Neural progenitor cell (in vitro differentiated cells): Measurements from ENCODE around the gene CHRM5. TPM values are rescaled to one million over a fixed set of nuclear protein-coding genes. Genes with fewer than 3 reads are reported as not detected.

Experiments
- DNase-seq: peaks from one replicate; pipeline ENCODE4 v3.0.0-alpha.2; 2016; ENCODE audit warnings: low spot score
- H2AFZ ChIP-seq: fragments of 200-600 bp; sonication (generic); replicated peaks from 2 replicates; pipeline ENCODE4 v1.6.1; 2016; ENCODE audit warnings: antibody characterized with exemption
- H3F3A ChIP-seq: fragments of 200-600 bp; sonication (generic); 2 replicates; pipeline ENCODE4 v1.6.1; 2016; ENCODE audit warnings: antibody characterized with exemption, low read depth
- H3K27ac ChIP-seq: fragments of 200-600 bp; sonication (generic); 2 replicates; pipeline ENCODE4 v1.5.1; 2016; ENCODE audit warnings: mild to moderate bottlenecking
- H3K27me3 ChIP-seq: fragments of 200-600 bp; sonication (generic); 2 replicates; pipeline ENCODE4 v1.6.1; 2016; ENCODE audit warnings: mild to moderate bottlenecking, moderate library complexity
- H3K36me3 ChIP-seq: fragments of 200-600 bp; sonication (generic); 2 replicates; pipeline ENCODE4 v1.5.1; 2016
- H3K4me1 ChIP-seq: fragments of 200-600 bp; sonication (generic); 2 replicates; pipeline ENCODE4 v1.6.1; 2016; ENCODE audit warnings: mixed run types
- H3K4me2 ChIP-seq: fragments of 200-600 bp; sonication (generic); 2 replicates; pipeline ENCODE4 v1.6.1; 2016
- H3K4me3 ChIP-seq: fragments of 200-600 bp; sonication (generic); 2 replicates; pipeline ENCODE4 v1.5.1; 2016
- H3K79me2 ChIP-seq: fragments of 200-600 bp; sonication (generic); 2 replicates; pipeline ENCODE4 v1.6.1; 2016; ENCODE audit warnings: low read depth
- H3K9ac ChIP-seq: fragments of 200-600 bp; sonication (generic); 2 replicates; pipeline ENCODE4 v1.6.1; 2016
- H3K9me3 ChIP-seq: fragments of 200-600 bp; sonication (generic); 2 replicates; pipeline ENCODE4 v1.5.1; 2016; ENCODE audit warnings: low read depth
- H4K20me1 ChIP-seq: fragments of 200-600 bp; sonication (generic); 2 replicates; pipeline ENCODE4 v1.6.1; 2016; ENCODE audit warnings: low read depth
- H3K27ac Mint-ChIP-seq: 3 replicates; pipeline ENCODE4 v1.8.0; 2021; ENCODE audit warnings: mixed read lengths
- H3K27me3 Mint-ChIP-seq: 2 replicates; pipeline ENCODE4 v1.8.0; 2022; ENCODE audit warnings: low read depth, mild to moderate bottlenecking, inconsistent platforms, moderate library complexity, mixed read lengths; ENCODE audit not compliant: insufficient read depth
- H3K36me3 Mint-ChIP-seq: 3 replicates; pipeline ENCODE4 v1.8.0; 2021; ENCODE audit warnings: mixed read lengths
- H3K4me1 Mint-ChIP-seq: 3 replicates; pipeline ENCODE4 v1.8.0; 2021; ENCODE audit warnings: mixed read lengths
- H3K4me3 Mint-ChIP-seq: 3 replicates; pipeline ENCODE4 v1.8.0; 2021; ENCODE audit warnings: mild to moderate bottlenecking, moderate library complexity, mixed read lengths
- H3K9me3 Mint-ChIP-seq: 3 replicates; pipeline ENCODE4 v1.8.0; 2020; ENCODE audit warnings: mixed read lengths
- CTCF ChIP-seq: fragments of 200-600 bp; sonication (generic); IDR thresholded peaks from 2 replicates; pipeline ENCODE4 v1.5.1; 2017; ENCODE audit warnings: antibody characterized with exemption, mild to moderate bottlenecking
- EZH2 ChIP-seq: fragments of 200-600 bp; sonication (generic); IDR thresholded peaks from 2 replicates; pipeline ENCODE4 v1.6.1; 2017; ENCODE audit warnings: antibody characterized with exemption, mild to moderate bottlenecking, moderate library complexity
- EZH2phosphoT487 ChIP-seq: fragments of 200-600 bp; sonication (generic); IDR thresholded peaks from 2 replicates; pipeline ENCODE4 v1.6.1; 2017; ENCODE audit warnings: antibody characterized with exemption
- total RNA-seq: library from RNA; depleted of rRNA; stranded (reverse); fragments of >200 nt; gene quantifications from 2 replicates; pipeline ENCODE4 v1.2.3, GENCODE V29; 2015; ENCODE audit warnings: low replicate concordance

Gene CHRM5
- total RNA-seq, 1 donor from 2014 or later = not detected

- no peak overlapping the region for H3K4me3 ChIP-seq
- no peak overlapping the region for H3K27ac ChIP-seq
- H3K9ac ChIP-seq = no peak overlapping the region
- no peaks in the 10 kb centered on the region for H3K4me1 Mint-ChIP-seq
- no peaks in the 10 kb centered on the region for H3K4me1 ChIP-seq
- H3K4me2 ChIP-seq = no peak overlapping the region
- H3K9me3 Mint-ChIP-seq = no peaks in the 10 kb centered on the region
- no peak overlapping the region for H3K4me3 Mint-ChIP-seq
- H3K36me3 Mint-ChIP-seq = peaks cover 2% of the 10 kb centered on the region
- H2AFZ ChIP-seq = no peak overlapping the region
- no peaks in the 10 kb centered on the region for H3K9me3 ChIP-seq
- no peaks in the 10 kb centered on the region for H3K27me3 ChIP-seq
- peaks cover 6% of the 10 kb centered on the region for H3K36me3 ChIP-seq
- no peaks in the 10 kb centered on the region for H3F3A ChIP-seq
- no peaks in the 10 kb centered on the region for H4K20me1 ChIP-seq
- DNase-seq = no peak
- H3K27ac Mint-ChIP-seq = no peak overlapping the region
- TF ChIP-seq CTCF (no peak), EZH2phosphoT487 (no peak), EZH2 (no peak)
- H3K79me2 ChIP-seq = no peaks in the 10 kb centered on the region
- H3K27me3 Mint-ChIP-seq = no peaks in the 10 kb centered on the region
These were observed 33.2 kb downstream of the CHRM5 start for GRCh38 chr15:34001536-34001935.

- Mint-ChIP-seq H3K9me3 (peaks cover 4% of the 10 kb centered on the region), H3K4me1 (no peaks in the 10 kb centered on the region), H3K27me3 (no peaks in the 10 kb centered on the region), H3K27ac (no peak overlapping the region), H3K36me3 (peaks cover 2% of the 10 kb centered on the region), H3K4me3 (no peak overlapping the region)
- H3K4me1 ChIP-seq = no peaks in the 10 kb centered on the region
- no peaks in the 10 kb centered on the region for H3F3A ChIP-seq
- TF ChIP-seq EZH2 = no peak
- no peak for TF ChIP-seq EZH2phosphoT487
- H3K36me3 ChIP-seq = peaks cover 6% of the 10 kb centered on the region
- H3K27me3 ChIP-seq = no peaks in the 10 kb centered on the region
- no peaks in the 10 kb centered on the region for H3K79me2 ChIP-seq
- no peak overlapping the region for H3K4me3 ChIP-seq
- no peak overlapping the region for H3K27ac ChIP-seq
- H4K20me1 ChIP-seq = no peaks in the 10 kb centered on the region
- no peak for DNase-seq
- H2AFZ ChIP-seq = no peak overlapping the region
- no peak overlapping the region for H3K9ac ChIP-seq
- H3K4me2 ChIP-seq = no peak overlapping the region
- no peaks in the 10 kb centered on the region for H3K9me3 ChIP-seq
These were observed 38.1 kb downstream of the CHRM5 start for GRCh38 chr15:34006381-34006780.

GRCh38 chr15:34009656-34010055 lies 41.4 kb downstream of the CHRM5 start:
- no peaks in the 10 kb centered on the region for H3K9me3 ChIP-seq
- Mint-ChIP-seq H3K4me3 (no peak overlapping the region), H3K4me1 (peaks cover 3% of the 10 kb centered on the region), H3K9me3 (peaks cover 5% of the 10 kb centered on the region), H3K27ac (no peak overlapping the region), H3K27me3 (peaks cover 2% of the 10 kb centered on the region), H3K36me3 (no peaks in the 10 kb centered on the region)
- no peak overlapping the region for H3K4me3 ChIP-seq
- H3K4me2 ChIP-seq = no peak overlapping the region
- H3K27ac ChIP-seq = no peak overlapping the region
- H3K9ac ChIP-seq = no peak overlapping the region
- no peak overlapping the region for H2AFZ ChIP-seq
- H3K79me2 ChIP-seq = no peaks in the 10 kb centered on the region
- no peaks in the 10 kb centered on the region for H3K36me3 ChIP-seq
- no peaks in the 10 kb centered on the region for H3K27me3 ChIP-seq
- DNase-seq = no peak
- no peaks in the 10 kb centered on the region for H4K20me1 ChIP-seq
- H3K4me1 ChIP-seq = no peaks in the 10 kb centered on the region
- no peak for TF ChIP-seq EZH2phosphoT487
- no peak for TF ChIP-seq EZH2
- TF ChIP-seq CTCF = no peak
- H3F3A ChIP-seq = no peaks in the 10 kb centered on the region

GRCh38 chr15:34010921-34011320 lies 42.6 kb downstream of the CHRM5 start:
- H3K9ac ChIP-seq = no peak overlapping the region

More at GRCh38 chr15:34010921-34011320, 42.6 kb downstream of the CHRM5 start:
- Mint-ChIP-seq H3K27me3 (peaks cover 2% of the 10 kb centered on the region), H3K4me1 (peaks cover 9% of the 10 kb centered on the region), H3K36me3 (peaks cover 1% of the 10 kb centered on the region), H3K9me3 (peaks cover 12% of the 10 kb centered on the region), H3K4me3 (no peak overlapping the region), H3K27ac (no peak overlapping the region)
- Histone ChIP-seq H3F3A (no peaks in the 10 kb centered on the region), H3K9me3 (no peaks in the 10 kb centered on the region), H3K27ac (no peak overlapping the region), H3K4me3 (no peak overlapping the region), H2AFZ (no peak overlapping the region), H3K27me3 (no peaks in the 10 kb centered on the region), H3K4me1 (no peaks in the 10 kb centered on the region), H3K79me2 (no peaks in the 10 kb centered on the region), H3K4me2 (no peak overlapping the region), H3K36me3 (no peaks in the 10 kb centered on the region), H4K20me1 (no peaks in the 10 kb centered on the region)
- DNase-seq = no peak
- TF ChIP-seq EZH2phosphoT487 = no peak
- TF ChIP-seq EZH2 = no peak
- TF ChIP-seq CTCF = no peak
